KMS-11 (cell line): ENCODE results near the gene NRG3.

Experiments
- H2AFZ ChIP-seq: fragments of 200-600 bp; sonication (generic); 2 replicates; pipeline ENCODE4 v1.6.1; 2016; ENCODE audit warnings: antibody characterized with exemption, mixed run types, low read depth
- H3K27ac ChIP-seq: fragments of 200-600 bp; sonication (generic); 2 replicates; pipeline ENCODE4 v1.6.1; 2016; ENCODE audit warnings: mild to moderate bottlenecking, mixed run types
- H3K27me3 ChIP-seq: fragments of 200-600 bp; sonication (generic); 2 replicates; pipeline ENCODE4 v1.6.1; 2017; ENCODE audit warnings: mild to moderate bottlenecking, low read depth, mixed run types, moderate library complexity; ENCODE audit not compliant: insufficient read depth
- H3K36me3 ChIP-seq: fragments of 200-600 bp; sonication (generic); 2 replicates; pipeline ENCODE4 v1.6.1; 2017; ENCODE audit warnings: mild to moderate bottlenecking, mixed run types; ENCODE audit not compliant: insufficient read depth
- H3K4me1 ChIP-seq: fragments of 200-600 bp; sonication (generic); 2 replicates; pipeline ENCODE4 v1.6.1; 2016; ENCODE audit warnings: mild to moderate bottlenecking, low read depth, mixed run types; ENCODE audit not compliant: poor library complexity, severe bottlenecking
- H3K4me2 ChIP-seq: fragments of 200-600 bp; sonication (generic); 2 replicates; pipeline ENCODE4 v1.7.0; 2016; ENCODE audit warnings: mild to moderate bottlenecking, mixed run types
- H3K4me3 ChIP-seq: fragments of 200-600 bp; sonication (generic); IDR thresholded peaks from 2 replicates; pipeline ENCODE4 v1.6.1; 2017; ENCODE audit warnings: low read depth, low read length, mixed read lengths; ENCODE audit not compliant: insufficient read depth
- H3K79me2 ChIP-seq: fragments of 200-600 bp; sonication (generic); 2 replicates; pipeline ENCODE4 v1.6.1; 2016; ENCODE audit warnings: low read depth, mixed run types; ENCODE audit not compliant: insufficient read depth
- H3K9ac ChIP-seq: fragments of 200-600 bp; sonication (generic); 2 replicates; pipeline ENCODE4 v1.6.1; 2016; ENCODE audit warnings: mild to moderate bottlenecking, mixed run types
- H4K20me1 ChIP-seq: fragments of 200-600 bp; sonication (generic); 2 replicates; pipeline ENCODE4 v1.6.1; 2016; ENCODE audit warnings: mild to moderate bottlenecking, mixed run types; ENCODE audit not compliant: insufficient read depth
- CTCF ChIP-seq: fragments of 200-600 bp; sonication (generic); conservative IDR thresholded peaks from 2 replicates; pipeline ENCODE4 v1.6.1; 2017; ENCODE audit warnings: low read depth, mild to moderate bottlenecking, antibody characterized with exemption, low read length, moderate library complexity, mixed read lengths

The NRG3 gene

GRCh38 chr10:82850191-82850590 lies 975.2 kb downstream of the NRG3 start:
- Histone ChIP-seq H2AFZ (no peak overlapping the region), H3K4me2 (no peak overlapping the region), H3K36me3 (no peaks in the 10 kb centered on the region), H3K79me2 (no peaks in the 10 kb centered on the region), H4K20me1 (no peaks in the 10 kb centered on the region), H3K4me1 (no peaks in the 10 kb centered on the region), H3K27ac (no peak overlapping the region), H3K9ac (no peak overlapping the region), H3K27me3 (no peaks in the 10 kb centered on the region), H3K4me3 (no peak overlapping the region)
- TF ChIP-seq CTCF = no peak

GRCh38 chr10:82856957-82857613 lies 982.1 kb downstream of the NRG3 start:
- no peaks in the 10 kb centered on the region for H3K79me2 ChIP-seq
- TF ChIP-seq CTCF = no peak

GRCh38 chr10:82861889-82862288 lies 986.9 kb downstream of the NRG3 start:
- H3K4me2 ChIP-seq = no peak overlapping the region
- no peaks in the 10 kb centered on the region for H4K20me1 ChIP-seq
- no peak overlapping the region for H3K4me3 ChIP-seq
- H3K27ac ChIP-seq = no peak overlapping the region
- no peak overlapping the region for H2AFZ ChIP-seq
- TF ChIP-seq CTCF = no peak
- no peaks in the 10 kb centered on the region for H3K27me3 ChIP-seq
- H3K9ac ChIP-seq = no peak overlapping the region
- H3K4me1 ChIP-seq = no peaks in the 10 kb centered on the region
- no peaks in the 10 kb centered on the region for H3K36me3 ChIP-seq
- no peaks in the 10 kb centered on the region for H3K79me2 ChIP-seq

More at GRCh38 chr10:82856957-82857613, 982.1 kb downstream of the NRG3 start:
- Histone ChIP-seq H2AFZ (no peak overlapping the region), H3K27ac (no peak overlapping the region), H3K4me3 (no peak overlapping the region), H3K36me3 (no peaks in the 10 kb centered on the region), H3K4me2 (no peak overlapping the region), H3K9ac (no peak overlapping the region), H3K4me1 (no peaks in the 10 kb centered on the region), H4K20me1 (no peaks in the 10 kb centered on the region), H3K27me3 (no peaks in the 10 kb centered on the region)

- no peaks in the 10 kb centered on the region for H3K36me3 ChIP-seq
- no peaks in the 10 kb centered on the region for H3K27me3 ChIP-seq
- H3K79me2 ChIP-seq = no peaks in the 10 kb centered on the region
- no peaks in the 10 kb centered on the region for H3K4me1 ChIP-seq
- H3K4me3 ChIP-seq = no peak overlapping the region
- H3K9ac ChIP-seq = no peak overlapping the region
- TF ChIP-seq CTCF = no peak
- no peak overlapping the region for H3K4me2 ChIP-seq
- H3K27ac ChIP-seq = no peak overlapping the region
- no peaks in the 10 kb centered on the region for H4K20me1 ChIP-seq
- H2AFZ ChIP-seq = no peak overlapping the region
These were observed 990.4 kb downstream of the NRG3 start for GRCh38 chr10:82865366-82865765.
